HFF-Myc (cell line): Measurements from ENCODE around the gene RASSF5.

Source experiments
- DNase-seq: peaks from one replicate; pipeline ENCODE4 v3.0.0-alpha.2; 2011; ENCODE audit warnings: low read depth; ENCODE audit errors: extremely low read depth
- H3K4me3 ChIP-seq: replicated peaks from 2 replicates; pipeline ENCODE4 v1.5.1; 2011; ENCODE audit warnings: low read depth, mild to moderate bottlenecking, control low read depth, low read length
- TF ChIP-seq, protein P1 (sequence below): IDR thresholded peaks from 2 replicates; pipeline ENCODE4 v1.5.1; 2012; ENCODE audit warnings: mild to moderate bottlenecking, low read depth, low read length, control low read depth; ENCODE audit errors: missing control alignments

The RASSF5 gene

DNA sequence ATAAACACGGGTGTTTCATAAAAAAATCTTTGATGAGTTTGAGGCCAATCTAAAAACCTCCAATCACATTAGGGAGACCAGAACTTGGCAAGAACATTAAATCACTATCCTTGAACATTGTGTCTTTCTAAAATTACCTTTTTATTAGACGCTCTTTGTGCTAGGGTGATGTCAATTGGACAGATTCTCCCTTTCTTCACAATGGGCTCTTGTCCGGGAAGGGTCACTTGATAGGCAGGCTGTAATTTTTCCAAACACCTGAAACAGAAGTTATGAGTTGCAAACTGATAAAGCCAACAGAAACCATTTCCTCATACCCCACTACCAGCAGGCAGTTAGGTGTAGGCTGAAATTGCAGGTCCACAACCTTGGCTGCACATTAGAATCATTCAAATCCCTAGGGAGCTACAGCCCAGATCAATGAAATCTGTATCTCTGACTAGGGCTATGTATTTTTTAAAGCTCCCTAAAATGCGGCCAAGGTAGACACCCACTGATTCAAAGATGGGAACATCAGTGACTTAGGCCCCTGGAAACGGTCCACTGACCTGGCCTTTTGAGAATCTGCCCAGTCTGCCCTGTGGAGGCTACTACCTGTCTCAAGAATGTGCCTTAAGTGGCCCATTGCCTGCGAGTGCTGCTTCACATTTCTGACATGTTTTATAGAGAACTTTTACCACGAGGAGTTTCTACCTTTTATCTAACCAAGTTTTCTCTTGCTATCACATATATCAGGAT lies 88.4 kb downstream of the RASSF5 start:
- TF ChIP-seq, protein P1, sequence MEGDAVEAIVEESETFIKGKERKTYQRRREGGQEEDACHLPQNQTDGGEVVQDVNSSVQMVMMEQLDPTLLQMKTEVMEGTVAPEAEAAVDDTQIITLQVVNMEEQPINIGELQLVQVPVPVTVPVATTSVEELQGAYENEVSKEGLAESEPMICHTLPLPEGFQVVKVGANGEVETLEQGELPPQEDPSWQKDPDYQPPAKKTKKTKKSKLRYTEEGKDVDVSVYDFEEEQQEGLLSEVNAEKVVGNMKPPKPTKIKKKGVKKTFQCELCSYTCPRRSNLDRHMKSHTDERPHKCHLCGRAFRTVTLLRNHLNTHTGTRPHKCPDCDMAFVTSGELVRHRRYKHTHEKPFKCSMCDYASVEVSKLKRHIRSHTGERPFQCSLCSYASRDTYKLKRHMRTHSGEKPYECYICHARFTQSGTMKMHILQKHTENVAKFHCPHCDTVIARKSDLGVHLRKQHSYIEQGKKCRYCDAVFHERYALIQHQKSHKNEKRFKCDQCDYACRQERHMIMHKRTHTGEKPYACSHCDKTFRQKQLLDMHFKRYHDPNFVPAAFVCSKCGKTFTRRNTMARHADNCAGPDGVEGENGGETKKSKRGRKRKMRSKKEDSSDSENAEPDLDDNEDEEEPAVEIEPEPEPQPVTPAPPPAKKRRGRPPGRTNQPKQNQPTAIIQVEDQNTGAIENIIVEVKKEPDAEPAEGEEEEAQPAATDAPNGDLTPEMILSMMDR, result no peak
- H3K4me3 ChIP-seq, result no peak overlapping the region
- no peak for DNase-seq

DNA sequence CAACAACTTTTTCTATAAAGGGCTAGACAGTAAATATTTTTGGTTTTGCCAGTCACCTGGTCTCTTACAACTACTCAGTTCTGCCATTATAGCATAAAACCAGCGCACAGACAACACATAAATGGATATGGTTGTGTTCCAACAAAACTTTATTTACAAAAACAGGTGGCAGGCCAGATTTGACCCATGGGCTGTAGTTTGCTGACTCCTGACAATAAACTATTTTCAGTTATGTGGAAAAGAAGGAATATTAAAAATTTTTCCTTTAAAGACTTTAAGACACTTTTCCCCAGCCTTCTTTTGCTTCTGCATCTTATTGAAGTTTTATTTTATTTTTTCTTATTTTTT lies 89.0 kb downstream of the RASSF5 start:
- TF ChIP-seq, protein P1, result no peak
- DNase-seq, result no peak
- no peak overlapping the region for H3K4me3 ChIP-seq

DNA sequence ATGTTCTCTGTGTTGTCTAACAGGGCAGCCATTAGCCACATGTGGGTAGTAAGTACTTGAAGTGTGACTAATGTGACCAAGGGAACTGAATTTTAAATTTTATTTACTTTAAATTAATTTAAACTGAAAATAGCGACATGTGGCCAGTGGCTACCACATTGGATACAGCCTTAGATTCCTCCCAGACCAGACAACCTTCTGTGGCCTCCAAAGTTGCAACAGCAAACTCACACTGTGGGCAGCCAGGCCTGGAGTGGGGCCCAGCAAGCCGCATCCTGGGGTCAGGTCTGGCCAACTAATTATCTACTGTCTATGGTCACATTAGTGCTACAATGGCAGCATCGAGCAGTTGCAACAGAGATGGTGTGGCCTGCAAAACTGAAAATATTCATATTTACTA lies 93.2 kb downstream of the RASSF5 start:
- no peak for DNase-seq

DNA sequence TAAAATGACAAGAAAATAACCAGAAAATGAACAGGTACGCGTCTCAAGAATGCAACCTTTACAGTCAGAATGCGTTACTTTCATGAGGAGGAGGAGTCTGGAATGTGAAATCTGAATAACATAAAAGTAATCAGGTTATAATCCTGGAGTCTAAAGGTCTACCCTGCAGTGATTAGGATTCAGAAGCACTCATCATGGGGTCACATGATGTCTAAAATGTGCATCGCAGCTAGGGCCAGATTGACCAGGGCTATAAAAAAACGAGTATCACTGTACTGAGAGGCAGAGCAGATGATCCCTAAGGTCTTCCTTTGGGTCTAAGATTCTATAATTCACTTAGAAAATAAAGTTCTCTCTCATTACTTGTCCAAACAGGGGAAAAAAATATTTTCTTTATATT lies 97.5 kb downstream of the RASSF5 start:
- TF ChIP-seq, protein P1, result no peak
- no peak overlapping the region for H3K4me3 ChIP-seq
- no peak for DNase-seq

More for the DNA sequence above, 93.2 kb downstream of the RASSF5 start:
- TF ChIP-seq, protein P1, result no peak
- no peak overlapping the region for H3K4me3 ChIP-seq

DNA sequence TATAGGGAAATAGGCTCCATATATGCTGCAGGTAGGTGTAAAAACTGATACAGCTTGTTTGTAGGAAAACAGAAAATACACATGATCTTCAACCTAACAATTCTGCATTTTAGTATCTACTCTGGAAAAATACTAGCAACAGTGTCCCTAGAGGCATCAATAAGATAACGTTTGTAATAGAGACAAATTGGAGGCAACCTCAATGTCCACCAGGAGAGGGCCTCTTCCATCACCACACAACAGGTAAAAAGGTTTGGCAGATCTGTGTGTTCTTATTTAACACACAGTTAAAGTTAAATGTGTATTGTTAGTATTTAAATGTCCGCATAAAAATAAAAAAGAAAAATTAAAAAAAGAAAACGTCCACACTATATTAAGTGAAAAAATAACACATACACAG lies 99.5 kb downstream of the RASSF5 start:
- no peak overlapping the region for H3K4me3 ChIP-seq
- DNase-seq, result peak; percentile 22
- TF ChIP-seq, protein P1, result peak; percentile 58

DNA sequence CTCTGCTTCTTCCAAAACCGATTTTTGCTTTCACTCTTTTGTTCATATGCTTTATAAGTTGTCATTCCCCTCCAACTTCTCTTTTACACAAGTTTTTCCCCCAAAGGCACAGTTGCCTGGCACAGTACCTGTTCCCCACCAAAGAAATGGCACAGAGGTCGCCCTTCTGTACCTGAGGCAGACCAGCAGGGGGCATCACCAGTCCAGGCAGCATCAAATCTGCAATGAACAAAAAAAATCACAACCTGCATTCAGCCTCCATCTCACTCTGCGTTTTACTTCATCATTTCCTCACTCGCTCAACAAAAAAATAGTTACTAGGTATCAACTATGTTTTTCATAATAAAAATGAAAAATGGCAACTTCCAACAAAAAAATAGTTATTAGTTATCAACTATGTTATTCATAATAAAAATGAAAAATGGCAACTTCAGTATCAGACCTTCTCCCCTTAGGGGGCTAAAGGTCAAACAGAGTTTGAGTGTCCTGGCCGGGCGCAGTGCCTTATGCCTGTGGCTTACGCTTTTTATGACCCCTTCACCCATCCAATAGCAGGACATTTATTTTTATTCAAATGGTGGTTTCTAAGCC lies 100.9 kb downstream of the RASSF5 start:
- TF ChIP-seq, protein P1, result peak; percentile 83
- H3K4me3 ChIP-seq, result no peak overlapping the region
- DNase-seq, result no peak
